NCI-H1930 (cell line): ENCODE results near the gene LARP7.
"Not testable (repeated sequence)": the region's sequence is repeated elsewhere in the genome, so short reads cannot be mapped to it uniquely, and the experiment has no call there.

Experiments used
- DNase-seq, 2 experiments: peaks; one replicate each; lab custom pipeline; 2025; lab: John Stamatoyannopoulos, UW

LARP7 gene

GRCh38 chr4:112636688-112637551, at the start of gene LARP7, which contains the start of gene ZGRF1:
Gene LARP7, plus strand, starts transcription at chr4:112637143. Its CDS starts 7,527 bp downstream, at chr4:112644670.
Gene ZGRF1, minus strand, starts transcription at chr4:112636909. Its CDS starts 3,733 bp downstream, at chr4:112633176.
- DNase-seq, result peak; percentile 98 to 99

DNA sequence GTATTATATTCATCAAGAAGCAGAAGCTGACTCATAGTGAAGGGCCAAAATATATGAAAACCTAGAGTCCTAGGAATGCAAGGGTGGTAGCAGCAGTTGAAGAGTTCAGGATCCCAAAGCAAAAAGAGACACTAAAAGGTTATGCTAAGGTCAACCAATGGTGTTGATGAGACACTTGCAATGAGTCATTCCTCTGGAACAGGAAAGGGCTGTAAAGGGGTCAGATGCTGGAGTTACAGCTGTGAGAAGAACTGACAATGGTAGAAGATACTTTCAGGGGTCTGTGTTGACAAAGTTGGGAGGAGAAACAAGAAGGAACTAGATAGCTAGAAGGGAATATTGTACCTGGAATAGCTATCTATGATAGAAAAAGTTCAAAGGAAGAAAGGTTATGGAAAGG, 47.7 kb upstream of the LARP7 start:
- DNase-seq, result no peak

- DNase-seq, result no peak
These were observed 45.4 kb upstream of the LARP7 start for GRCh38 chr4:112591593-112591992.

DNA sequence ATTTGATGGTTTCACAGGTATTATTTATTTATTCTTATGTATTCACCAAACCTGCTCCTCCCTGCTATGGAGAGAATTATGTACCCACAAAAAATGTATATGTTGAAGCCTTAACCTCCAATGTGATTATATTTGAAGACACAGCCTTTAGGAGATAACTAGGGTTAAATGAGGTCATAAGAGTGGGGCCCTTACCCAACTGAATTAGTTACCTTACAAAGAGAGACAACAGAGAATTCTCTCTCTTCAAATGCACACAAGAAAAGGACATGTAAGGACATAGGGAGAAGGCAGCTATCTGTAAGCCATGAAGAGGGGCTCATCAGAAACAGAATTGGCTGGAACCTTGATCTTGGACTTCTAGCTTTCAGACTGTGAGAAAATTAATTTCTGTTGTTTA, 44.2 kb upstream of the LARP7 start:
- no peak for DNase-seq

GRCh38 chr4:112593438-112594133, 43.4 kb upstream of the LARP7 start:
- DNase-seq, result no peak

DNA sequence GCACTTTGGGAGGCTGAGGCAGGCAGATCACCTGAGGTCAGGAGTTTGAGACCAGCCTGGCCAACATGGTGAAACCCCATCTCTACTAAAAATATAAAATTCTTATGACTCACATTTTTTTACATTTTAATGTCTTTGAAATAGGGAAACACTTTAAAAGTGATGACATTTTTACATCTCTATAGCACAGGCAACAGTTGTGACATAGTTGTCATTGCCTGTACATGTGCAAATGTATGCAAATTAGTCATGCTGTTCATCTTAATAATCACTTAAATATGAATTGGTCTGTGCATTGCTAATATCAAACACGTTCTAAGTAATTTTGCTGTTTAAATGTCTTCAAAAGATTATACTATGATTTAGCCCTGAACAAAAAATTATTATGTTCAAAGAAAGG, 42.0 kb upstream of the LARP7 start:
- no peak for DNase-seq

DNA sequence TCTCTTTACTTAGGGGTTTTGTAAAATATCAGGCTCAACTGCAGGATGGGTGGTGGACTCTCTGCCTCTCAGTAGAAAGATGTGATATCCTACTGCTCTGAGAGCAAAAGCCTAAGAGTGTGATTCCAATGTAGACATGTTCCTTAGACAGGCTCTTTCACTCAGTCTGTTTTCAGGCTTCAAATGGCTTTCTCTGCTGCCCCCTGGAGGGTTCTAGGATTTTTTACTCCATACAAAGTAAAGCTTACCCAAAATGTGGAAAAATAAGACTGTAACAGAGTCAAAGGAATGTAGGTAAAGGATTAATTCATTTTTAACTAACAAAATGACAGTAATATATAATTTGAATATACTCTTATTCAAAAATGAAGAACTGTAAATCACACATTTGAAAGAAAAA, 32.4 kb upstream of the LARP7 start:
- DNase-seq, result peak; percentile 17 to 18

- not testable (repeated sequence) for DNase-seq
These were observed 24.1 kb upstream of the LARP7 start for GRCh38 chr4:112612814-112613213.

GRCh38 chr4:112616984-112617383, 20.0 kb upstream of the LARP7 start:
- DNase-seq, result no peak

DNA sequence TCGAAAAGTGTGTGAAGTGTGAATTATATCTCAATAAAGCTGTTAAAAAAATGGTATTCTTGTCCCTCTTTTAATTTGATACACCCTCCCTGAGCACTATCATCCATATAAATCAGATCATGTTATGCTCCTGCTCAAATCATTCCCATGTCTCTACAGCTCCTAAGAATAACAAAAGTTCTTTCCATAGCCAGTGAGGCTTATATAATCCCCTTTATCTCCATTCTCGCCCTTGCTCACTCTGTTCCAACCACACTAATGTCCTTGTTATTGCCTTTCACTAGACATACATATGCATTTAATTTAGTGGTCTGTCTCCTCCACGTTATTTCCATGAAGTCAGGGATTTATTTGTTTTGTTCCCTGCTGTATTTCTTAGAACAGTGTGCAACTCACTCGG, 10.7 kb upstream of the LARP7 start:
- DNase-seq, result no peak

DNA sequence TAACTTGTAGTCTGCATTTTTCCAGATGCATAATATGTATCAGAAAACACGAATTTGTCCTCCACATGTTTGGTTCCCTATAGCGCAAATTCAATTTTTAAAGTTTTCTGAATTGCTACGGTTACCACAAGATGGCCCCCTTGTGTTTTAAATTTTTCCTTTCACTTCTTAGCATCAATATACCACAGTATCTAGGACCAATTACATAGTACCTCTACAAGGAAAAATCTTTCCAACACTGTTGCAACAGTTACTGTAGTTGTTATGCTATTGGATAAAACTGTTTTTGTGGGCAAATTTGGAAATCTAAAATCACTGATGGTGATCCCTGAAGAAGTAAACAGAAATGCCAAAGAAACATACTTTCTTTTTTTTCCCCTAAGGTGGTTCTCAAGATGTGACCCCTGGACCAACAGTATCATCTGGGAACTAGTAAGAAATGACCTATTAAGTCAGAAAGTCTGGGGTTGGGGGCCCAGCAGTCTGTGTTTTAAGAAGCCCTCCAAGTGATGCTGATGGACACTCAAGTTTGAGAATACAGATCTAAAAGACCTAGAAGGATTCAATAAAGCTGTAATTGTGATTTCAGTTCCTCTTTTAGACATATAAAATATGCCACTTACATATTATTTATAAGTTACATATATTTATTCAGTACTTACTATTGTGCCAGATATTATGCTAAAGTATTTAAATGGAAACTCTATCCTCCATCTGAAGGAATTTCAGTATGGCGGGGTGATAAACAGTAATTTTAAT, 3.3 kb upstream of the LARP7 start:
- no peak for DNase-seq

DNA sequence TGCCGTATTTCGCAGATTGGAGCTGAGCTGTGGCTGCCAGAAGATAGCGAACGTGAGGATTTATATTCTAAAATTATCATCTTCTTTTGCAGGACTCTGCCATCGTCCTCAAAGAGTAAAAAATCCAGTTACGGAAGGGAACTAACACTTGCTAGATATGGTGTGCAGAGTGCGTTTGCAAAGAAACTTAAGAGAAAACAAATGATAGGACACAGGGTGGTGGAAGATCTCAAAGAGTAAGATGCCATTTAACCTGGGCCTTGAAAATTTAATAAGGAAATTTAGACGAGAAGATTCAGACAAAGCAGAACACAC, 566 bp downstream of the LARP7 start:
- no peak for DNase-seq

GRCh38 chr4:112642526-112642925, 5.6 kb downstream of the LARP7 start:
- DNase-seq, result no peak

DNA sequence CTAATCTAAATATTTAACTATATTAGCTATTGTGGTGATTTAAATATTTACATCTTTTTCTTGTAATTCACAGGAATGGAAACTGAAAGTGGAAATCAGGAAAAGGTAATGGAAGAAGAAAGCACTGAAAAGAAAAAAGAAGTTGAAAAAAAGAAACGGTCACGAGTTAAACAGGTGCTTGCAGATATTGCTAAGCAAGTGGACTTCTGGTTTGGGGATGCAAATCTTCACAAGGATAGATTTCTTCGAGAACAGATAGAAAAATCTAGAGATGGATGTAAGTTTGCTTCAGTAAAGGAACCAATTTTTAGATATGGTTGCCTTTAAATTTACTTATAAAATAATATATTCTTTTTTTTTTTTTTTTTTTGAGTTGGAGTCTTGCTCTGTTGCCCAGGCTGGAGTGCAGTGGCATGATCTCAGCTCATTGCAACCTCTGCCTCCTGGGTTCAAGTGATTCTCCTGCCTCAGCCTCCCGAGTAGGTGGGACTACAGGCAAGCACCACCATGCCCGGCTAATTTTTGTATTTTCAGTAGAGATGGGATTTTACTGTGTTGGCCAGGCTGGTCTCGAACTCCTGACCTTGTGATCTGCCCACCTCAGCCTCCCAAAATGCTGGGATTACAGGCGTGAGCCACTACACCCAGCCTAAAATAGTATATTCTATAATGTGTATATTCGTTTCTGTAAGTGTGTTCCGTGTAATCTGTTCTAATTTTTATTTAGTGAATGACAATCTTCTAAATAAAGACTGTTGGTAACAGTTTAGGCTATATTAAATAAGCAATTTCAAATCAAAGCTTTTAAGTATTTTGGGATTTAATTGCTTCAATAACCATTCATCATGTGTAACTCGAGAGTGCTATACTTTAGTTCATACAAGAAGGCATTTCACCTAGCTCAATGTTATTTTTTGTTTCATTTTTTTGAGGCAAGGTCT, 7.9 kb downstream of the LARP7 start:
- DNase-seq, result not testable (repeated sequence)

DNA sequence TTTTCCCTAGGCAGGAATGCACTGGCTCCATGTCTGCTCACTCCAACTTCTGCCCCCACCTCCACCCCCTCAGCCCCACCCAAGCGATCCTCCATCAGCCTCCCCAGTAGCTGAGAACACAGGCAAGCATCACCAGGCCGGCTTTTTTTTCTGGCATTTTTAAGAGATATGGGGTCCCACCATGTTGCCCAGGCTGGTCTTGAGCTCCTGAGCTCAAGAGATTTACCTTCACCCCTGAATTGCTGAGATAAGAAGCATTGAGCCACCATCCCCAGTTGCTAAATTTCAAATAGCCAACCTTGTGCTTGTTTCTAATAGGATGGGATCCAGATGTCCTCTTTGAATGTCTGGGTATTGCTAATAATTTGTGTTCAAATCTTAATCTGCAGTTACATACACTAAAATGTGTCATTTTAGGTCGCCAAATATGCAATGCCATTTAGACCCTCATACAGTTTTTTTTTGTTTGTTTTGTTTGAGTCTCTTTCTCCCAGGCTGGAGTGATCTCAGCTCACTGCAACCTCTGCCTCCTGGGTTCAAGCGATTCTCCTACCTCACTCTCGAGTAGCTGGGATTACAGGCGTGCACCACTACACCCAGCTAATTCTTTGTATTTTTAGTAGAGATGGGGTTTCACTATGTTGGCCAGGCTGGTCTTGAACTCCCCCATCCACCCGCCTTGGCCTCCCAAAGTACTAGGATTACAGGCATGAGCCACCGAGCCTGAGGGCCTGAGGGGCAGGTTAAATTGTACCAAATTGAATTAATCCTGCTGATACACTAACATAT, 8.8 kb downstream of the LARP7 start:
- no peak for DNase-seq

- DNase-seq, result no peak
These were observed 9.9 kb downstream of the LARP7 start for GRCh38 chr4:112646632-112647537.

GRCh38 chr4:112647785-112648184, 10.8 kb downstream of the LARP7 start:
- no peak for DNase-seq

DNA sequence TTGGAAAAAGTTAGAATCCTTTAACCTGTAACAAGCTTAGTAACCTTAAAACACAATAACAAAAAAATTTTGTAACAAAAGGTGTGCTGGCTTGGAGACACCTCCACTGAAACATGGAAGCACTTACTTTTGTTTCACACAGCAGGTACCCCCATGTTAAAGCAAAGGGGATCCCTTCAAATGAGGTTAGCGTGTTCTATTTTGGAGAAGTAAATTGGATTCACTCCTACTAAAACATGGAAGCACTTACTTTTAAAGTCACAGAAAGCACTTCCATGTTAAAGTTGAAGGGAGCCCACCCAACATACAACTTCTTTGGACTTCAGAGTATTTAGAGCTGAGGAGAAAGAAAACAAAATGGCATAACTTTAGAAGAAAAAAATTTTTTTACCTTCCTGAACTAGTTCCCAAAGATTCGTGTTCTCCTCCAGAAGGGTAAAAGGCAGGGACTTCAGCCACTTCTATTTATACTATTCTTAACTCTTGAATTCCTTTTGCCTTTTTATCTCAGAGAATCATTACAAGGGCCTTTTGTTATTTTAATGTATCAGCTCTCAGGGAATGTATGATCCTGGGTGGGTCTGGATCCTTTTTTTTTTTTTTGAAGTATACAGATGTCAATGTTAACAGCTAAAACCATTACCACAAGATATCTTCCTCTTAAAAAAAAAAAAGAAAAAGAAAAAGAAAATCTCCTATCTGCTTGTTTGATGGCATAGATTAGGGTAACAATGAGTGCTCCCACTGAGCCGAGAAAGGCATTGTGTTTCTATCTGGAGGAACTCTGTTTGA, 11.5 kb downstream of the LARP7 start:
- DNase-seq, result no peak

- no peak for DNase-seq
These were observed 12.1 kb downstream of the LARP7 start for GRCh38 chr4:112649055-112649408.
